Nephron progenitor cell (in vitro differentiated cells): ENCODE data around the gene GALNT2.

Experiments used
- DNase-seq: peaks from one replicate; pipeline ENCODE4 v3.0.0; 2021
- H3K27ac Mint-ChIP-seq: 2 replicates; pipeline ENCODE4 v1.8.0; 2021; ENCODE audit warnings: mild to moderate bottlenecking, moderate library complexity, mixed read lengths
- H3K27me3 Mint-ChIP-seq: 2 replicates; pipeline ENCODE4 v1.8.0; 2021; ENCODE audit warnings: mild to moderate bottlenecking, low read depth, mixed read lengths; ENCODE audit not compliant: poor library complexity
- H3K36me3 Mint-ChIP-seq: 2 replicates; pipeline ENCODE4 v1.8.0; 2021; ENCODE audit warnings: low read depth, mixed read lengths
- H3K4me1 Mint-ChIP-seq: 2 replicates; pipeline ENCODE4 v1.8.0; 2021; ENCODE audit warnings: mixed read lengths
- H3K4me3 Mint-ChIP-seq: 2 replicates; pipeline ENCODE4 v1.8.0; 2021; ENCODE audit warnings: mild to moderate bottlenecking, moderate library complexity, mixed read lengths
- H3K9me3 Mint-ChIP-seq: 2 replicates; pipeline ENCODE4 v1.8.0; 2021; ENCODE audit warnings: mild to moderate bottlenecking, moderate library complexity, mixed read lengths
- TF ChIP-seq, protein P1 (sequence below): fragments of 200-600 bp; sonication (generic); IDR thresholded peaks from 2 replicates; pipeline ENCODE4 v1.5.0; 2021; ENCODE audit warnings: antibody characterized with exemption

GALNT2 gene

DNA sequence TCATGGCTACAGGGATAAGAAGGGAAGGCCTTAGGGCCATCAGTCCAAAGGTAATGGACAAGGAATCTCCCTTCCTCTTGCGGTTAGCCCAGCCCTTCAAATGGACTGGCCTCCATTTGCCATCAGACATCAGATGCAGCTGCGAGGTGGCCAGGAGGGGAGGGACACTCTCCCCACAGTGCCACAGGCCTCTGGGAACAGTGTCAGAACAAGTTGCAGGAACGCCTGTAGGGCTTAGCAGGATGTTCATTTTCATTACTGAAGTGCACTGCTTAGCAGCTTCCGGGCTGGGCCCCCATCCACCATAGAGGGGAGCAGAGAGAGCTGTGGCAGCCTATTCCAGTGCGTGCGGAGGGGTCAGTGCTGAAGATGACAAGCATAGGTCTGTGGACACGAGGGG lies 127.5 kb downstream of the GALNT2 start:
- no peak for DNase-seq
- H3K9me3 Mint-ChIP-seq, result no peaks in the 10 kb centered on the region
- peak overlapping the region; percentile 39 for H3K27ac Mint-ChIP-seq
- H3K4me1 Mint-ChIP-seq, result peaks cover 25% of the 10 kb centered on the region
- no peaks in the 10 kb centered on the region for H3K36me3 Mint-ChIP-seq
- no peak overlapping the region for H3K4me3 Mint-ChIP-seq
- H3K27me3 Mint-ChIP-seq, result no peaks in the 10 kb centered on the region
- TF ChIP-seq, protein P1, sequence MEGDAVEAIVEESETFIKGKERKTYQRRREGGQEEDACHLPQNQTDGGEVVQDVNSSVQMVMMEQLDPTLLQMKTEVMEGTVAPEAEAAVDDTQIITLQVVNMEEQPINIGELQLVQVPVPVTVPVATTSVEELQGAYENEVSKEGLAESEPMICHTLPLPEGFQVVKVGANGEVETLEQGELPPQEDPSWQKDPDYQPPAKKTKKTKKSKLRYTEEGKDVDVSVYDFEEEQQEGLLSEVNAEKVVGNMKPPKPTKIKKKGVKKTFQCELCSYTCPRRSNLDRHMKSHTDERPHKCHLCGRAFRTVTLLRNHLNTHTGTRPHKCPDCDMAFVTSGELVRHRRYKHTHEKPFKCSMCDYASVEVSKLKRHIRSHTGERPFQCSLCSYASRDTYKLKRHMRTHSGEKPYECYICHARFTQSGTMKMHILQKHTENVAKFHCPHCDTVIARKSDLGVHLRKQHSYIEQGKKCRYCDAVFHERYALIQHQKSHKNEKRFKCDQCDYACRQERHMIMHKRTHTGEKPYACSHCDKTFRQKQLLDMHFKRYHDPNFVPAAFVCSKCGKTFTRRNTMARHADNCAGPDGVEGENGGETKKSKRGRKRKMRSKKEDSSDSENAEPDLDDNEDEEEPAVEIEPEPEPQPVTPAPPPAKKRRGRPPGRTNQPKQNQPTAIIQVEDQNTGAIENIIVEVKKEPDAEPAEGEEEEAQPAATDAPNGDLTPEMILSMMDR, result no peak

DNA sequence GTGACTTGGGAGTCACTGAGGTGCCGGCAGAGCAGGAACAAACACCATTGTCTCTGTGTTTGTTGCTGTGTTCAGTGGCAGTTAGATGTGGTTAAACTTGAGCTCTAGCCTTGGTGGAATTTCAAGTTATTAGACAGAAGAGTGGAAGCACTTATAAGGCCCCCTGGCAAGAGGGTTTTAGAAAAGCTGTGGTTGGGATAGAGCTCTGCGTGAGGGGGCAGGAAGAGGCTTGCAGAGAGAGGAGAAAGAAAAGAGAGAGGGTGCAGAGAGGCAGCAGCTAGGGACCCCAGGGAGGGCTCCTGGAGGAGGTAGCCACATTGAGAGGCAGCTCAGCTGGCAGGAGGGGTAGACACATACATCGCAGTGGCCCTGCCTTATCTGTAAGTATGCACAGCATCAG lies 128.2 kb downstream of the GALNT2 start:
- peak overlapping the region; percentile 39 for H3K27ac Mint-ChIP-seq
- H3K27me3 Mint-ChIP-seq, result no peaks in the 10 kb centered on the region
- H3K4me1 Mint-ChIP-seq, result peaks cover 21% of the 10 kb centered on the region
- no peaks in the 10 kb centered on the region for H3K9me3 Mint-ChIP-seq
- no peak for DNase-seq
- TF ChIP-seq, protein P1, result no peak
- no peak overlapping the region for H3K4me3 Mint-ChIP-seq
- no peaks in the 10 kb centered on the region for H3K36me3 Mint-ChIP-seq

DNA sequence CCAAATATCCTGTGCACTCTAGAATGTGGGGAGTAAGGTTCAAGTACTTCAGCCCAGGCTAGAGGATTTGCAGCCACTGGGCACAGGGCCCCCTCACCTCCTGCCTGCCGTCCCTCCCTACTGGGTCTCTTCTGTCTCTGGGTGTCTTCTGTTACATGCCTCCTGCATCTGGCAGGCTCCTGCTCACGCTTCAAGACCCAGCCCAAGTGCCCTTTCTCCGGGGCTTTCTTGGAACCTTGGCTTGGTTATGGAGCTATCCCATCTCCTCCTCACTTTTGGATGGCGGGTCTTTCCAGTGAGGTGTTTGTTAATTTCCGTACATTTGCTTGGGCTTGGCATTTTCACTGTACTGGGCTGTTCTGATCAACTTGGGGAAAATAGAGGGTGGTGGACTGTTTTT lies 129.0 kb downstream of the GALNT2 start:
- Mint-ChIP-seq H3K4me3 (no peak overlapping the region), H3K4me1 (peaks cover 21% of the 10 kb centered on the region), H3K27me3 (no peaks in the 10 kb centered on the region), H3K36me3 (no peaks in the 10 kb centered on the region), H3K27ac (no peak overlapping the region), H3K9me3 (no peaks in the 10 kb centered on the region)
- no peak for DNase-seq
- TF ChIP-seq, protein P1, result no peak

DNA sequence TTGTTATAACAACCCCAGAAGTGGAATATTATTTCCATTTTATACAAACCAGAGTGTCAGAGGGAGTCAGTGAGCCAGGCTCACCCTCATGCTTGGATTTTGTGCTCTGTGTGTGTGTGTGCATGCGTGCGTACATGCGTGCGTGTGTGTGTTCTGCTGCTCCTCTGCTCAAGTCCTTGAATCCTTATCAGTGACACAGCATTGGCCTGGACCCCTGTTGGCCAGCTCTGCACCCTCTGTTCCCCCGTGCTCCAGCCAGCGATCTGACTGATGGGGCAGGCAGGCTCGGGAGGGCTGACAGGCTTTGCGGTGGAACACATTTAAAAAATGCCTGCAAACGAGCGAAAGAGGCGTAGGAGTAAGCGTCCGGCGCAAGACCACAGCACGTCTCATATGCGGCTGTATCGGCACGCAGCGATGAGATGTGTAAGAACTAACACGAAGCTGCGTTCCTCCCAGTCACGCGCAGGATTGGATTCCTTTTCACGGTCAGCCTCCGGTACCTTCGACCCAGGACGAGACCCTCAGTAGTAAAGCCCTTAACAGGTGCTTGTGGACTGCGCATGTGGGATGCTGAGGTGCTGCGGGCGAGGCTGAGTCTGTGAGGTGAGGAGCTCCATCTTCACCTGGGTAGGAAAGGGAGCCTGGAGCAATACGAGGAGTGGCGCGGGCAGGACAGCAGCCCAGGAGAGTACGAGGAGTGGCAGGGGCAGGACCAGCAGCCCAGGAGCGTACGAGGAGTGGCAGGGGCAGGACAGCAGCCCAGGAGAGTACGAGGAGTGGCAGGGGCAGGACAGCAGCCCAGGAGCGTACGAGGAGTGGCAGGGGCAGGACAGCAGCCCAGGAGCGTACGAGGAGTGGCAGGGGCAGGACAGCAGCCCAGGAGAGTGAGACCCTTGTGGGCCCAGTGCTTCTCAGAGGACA lies 130.9 kb downstream of the GALNT2 start:
- TF ChIP-seq, protein P1, result no peak
- no peak overlapping the region for H3K4me3 Mint-ChIP-seq
- H3K4me1 Mint-ChIP-seq, result peaks cover 21% of the 10 kb centered on the region
- no peak overlapping the region for H3K27ac Mint-ChIP-seq
- no peaks in the 10 kb centered on the region for H3K36me3 Mint-ChIP-seq
- no peak for DNase-seq
- H3K9me3 Mint-ChIP-seq, result no peaks in the 10 kb centered on the region
- H3K27me3 Mint-ChIP-seq, result no peaks in the 10 kb centered on the region

DNA sequence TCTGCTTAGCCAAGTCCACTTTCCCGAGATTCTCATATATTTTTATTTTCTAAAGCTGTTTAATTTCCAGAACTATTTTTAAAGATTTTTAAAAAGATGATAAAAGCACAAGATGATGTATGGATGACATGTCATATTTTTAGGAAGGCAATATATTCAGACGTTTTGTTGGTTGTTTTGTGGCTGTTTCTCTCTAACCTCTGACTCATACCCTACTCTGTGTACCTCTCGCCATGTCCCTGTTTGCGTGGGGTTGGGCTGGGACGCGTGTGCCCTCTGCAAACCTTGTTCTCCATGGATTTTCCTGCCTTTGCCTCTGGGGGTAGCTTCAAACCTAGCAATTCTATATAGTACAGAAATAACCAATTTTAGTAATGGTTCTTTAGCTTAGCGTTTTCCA lies 132.0 kb downstream of the GALNT2 start:
- no peak overlapping the region for H3K4me3 Mint-ChIP-seq
- peak overlapping the region; percentile 37 for H3K27ac Mint-ChIP-seq
- H3K27me3 Mint-ChIP-seq, result no peaks in the 10 kb centered on the region
- TF ChIP-seq, protein P1, result no peak
- DNase-seq, result no peak
- peaks cover 17% of the 10 kb centered on the region for H3K4me1 Mint-ChIP-seq
- no peaks in the 10 kb centered on the region for H3K9me3 Mint-ChIP-seq
- H3K36me3 Mint-ChIP-seq, result peaks cover 8% of the 10 kb centered on the region

DNA sequence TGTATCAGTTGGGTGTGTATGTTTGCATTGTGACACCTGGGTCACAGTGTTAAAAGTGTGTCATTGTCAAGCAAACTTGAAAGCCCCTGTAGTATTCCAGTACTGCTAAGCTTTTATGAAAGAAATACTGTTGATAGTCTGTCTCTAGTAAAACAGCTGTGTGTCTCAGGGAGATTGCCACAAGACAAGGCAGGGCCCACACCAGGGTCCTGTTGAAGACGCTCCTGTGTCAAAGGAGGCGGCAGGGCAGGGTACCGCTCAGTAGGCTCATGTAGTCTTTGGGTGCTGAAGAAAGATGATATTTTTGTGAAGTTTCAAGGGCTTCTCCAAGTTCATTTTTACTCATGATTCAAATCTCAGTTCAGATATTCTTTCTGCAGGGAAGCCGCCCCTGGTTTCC lies 132.5 kb downstream of the GALNT2 start:
- no peak for DNase-seq
- no peaks in the 10 kb centered on the region for H3K27me3 Mint-ChIP-seq
- H3K36me3 Mint-ChIP-seq, result peaks cover 8% of the 10 kb centered on the region
- no peak overlapping the region for H3K4me3 Mint-ChIP-seq
- peak overlapping the region; percentile 37 for H3K27ac Mint-ChIP-seq
- H3K9me3 Mint-ChIP-seq, result no peaks in the 10 kb centered on the region
- peaks cover 17% of the 10 kb centered on the region for H3K4me1 Mint-ChIP-seq
- TF ChIP-seq, protein P1, result no peak
